OCI-LY3 (cell line): Measurements from ENCODE around the gene SLC1A5.
"Not testable (repeated sequence)": the region's sequence is repeated elsewhere in the genome, so short reads cannot be mapped to it uniquely, and the experiment has no call there.

Source experiments
- H2AFZ ChIP-seq: fragments of 200-600, 300-600 bp; shearing (Covaris generic); 2 replicates; pipeline ENCODE4 v1.6.0; 2014; ENCODE audit warnings: antibody characterized with exemption, low read depth, low read length
- H3K27ac ChIP-seq: fragments of 200-600, 300-600 bp; sonication (generic); 2 replicates; pipeline ENCODE4 v1.5.1; 2014; ENCODE audit warnings: mild to moderate bottlenecking, low read length, moderate library complexity, mixed read lengths
- H3K27me3 ChIP-seq: fragments of 200-600, 300-600 bp; sonication (generic); 2 replicates; pipeline ENCODE4 v1.6.1; 2014; ENCODE audit warnings: low read depth, low read length, mixed read lengths
- H3K36me3 ChIP-seq: fragments of 200-600, 300-600 bp; sonication (generic); replicated peaks from 2 replicates; pipeline ENCODE3; 2014; ENCODE audit warnings: low read depth, low read length, mixed read lengths
- H3K4me1 ChIP-seq: fragments of 300-600, 200-600 bp; sonication (generic); 2 replicates; pipeline ENCODE4 v1.6.1; 2014; ENCODE audit warnings: low read length, mixed read lengths
- H3K4me2 ChIP-seq: fragments of 200-600, 300-600 bp; sonication (generic); 2 replicates; pipeline ENCODE4 v1.6.1; 2014; ENCODE audit warnings: low read length, mixed read lengths
- H3K4me3 ChIP-seq: fragments of 300-600, 200-600 bp; sonication (generic); 2 replicates; pipeline ENCODE4 v1.5.1; 2014; ENCODE audit warnings: antibody characterized with exemption, mild to moderate bottlenecking, low read length, moderate library complexity
- H3K79me2 ChIP-seq: fragments of 300-600, 200-600 bp; shearing (Covaris generic); 2 replicates; pipeline ENCODE4 v1.6.1; 2014; ENCODE audit warnings: mild to moderate bottlenecking, low read length, mixed read lengths
- H3K9ac ChIP-seq: fragments of 300-600, 200-600 bp; shearing (Covaris generic); 2 replicates; pipeline ENCODE4 v1.6.0; 2014; ENCODE audit warnings: mild to moderate bottlenecking, low read length, moderate library complexity
- H3K9me3 ChIP-seq: fragments of 200-600, 300-600 bp; shearing (Covaris generic); 2 replicates; pipeline ENCODE4 v1.6.1; 2014; ENCODE audit warnings: low read length, mixed read lengths; ENCODE audit not compliant: insufficient read depth
- H4K20me1 ChIP-seq: fragments of 200-600, 300-600 bp; sonication (generic); 2 replicates; pipeline ENCODE4 v1.6.1; 2016; ENCODE audit warnings: low read length, mixed read lengths; ENCODE audit not compliant: insufficient read depth
- EZH2phosphoT487 ChIP-seq: fragments of 200-600 bp; shearing (Covaris generic); IDR thresholded peaks from 2 replicates; pipeline ENCODE4 v1.6.1; 2018; ENCODE audit warnings: antibody characterized with exemption, mixed run types, low read depth
- TF ChIP-seq, protein P1 (sequence below): fragments of 200-600, 300-600 bp; sonication (generic); IDR thresholded peaks from 2 replicates; pipeline ENCODE4 v1.5.1; 2014; ENCODE audit warnings: antibody characterized with exemption, low read length, low read depth

SLC1A5 gene

DNA sequence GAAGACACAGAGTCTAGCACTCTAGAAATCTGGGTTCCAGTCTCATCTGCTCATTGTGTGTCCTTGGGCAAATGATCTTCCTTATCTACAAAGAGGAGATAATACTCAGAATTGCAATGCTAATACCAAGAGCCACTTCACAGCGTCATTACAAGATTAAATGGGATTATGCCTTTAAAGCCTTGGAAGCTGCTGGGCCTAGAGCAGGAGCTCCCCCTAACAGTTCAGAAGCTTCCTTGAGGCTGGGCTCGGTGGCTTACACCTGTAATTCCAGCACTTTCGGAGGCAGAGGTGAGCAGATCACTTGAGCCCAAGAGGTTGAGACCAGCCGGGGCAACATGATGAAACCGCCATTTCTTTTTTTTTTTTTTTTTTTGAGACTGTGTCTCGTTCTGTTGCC, 34.7 kb upstream of the SLC1A5 start:
- H3K4me1 ChIP-seq, result peaks cover 35% of the 10 kb centered on the region
- TF ChIP-seq, protein P1, sequence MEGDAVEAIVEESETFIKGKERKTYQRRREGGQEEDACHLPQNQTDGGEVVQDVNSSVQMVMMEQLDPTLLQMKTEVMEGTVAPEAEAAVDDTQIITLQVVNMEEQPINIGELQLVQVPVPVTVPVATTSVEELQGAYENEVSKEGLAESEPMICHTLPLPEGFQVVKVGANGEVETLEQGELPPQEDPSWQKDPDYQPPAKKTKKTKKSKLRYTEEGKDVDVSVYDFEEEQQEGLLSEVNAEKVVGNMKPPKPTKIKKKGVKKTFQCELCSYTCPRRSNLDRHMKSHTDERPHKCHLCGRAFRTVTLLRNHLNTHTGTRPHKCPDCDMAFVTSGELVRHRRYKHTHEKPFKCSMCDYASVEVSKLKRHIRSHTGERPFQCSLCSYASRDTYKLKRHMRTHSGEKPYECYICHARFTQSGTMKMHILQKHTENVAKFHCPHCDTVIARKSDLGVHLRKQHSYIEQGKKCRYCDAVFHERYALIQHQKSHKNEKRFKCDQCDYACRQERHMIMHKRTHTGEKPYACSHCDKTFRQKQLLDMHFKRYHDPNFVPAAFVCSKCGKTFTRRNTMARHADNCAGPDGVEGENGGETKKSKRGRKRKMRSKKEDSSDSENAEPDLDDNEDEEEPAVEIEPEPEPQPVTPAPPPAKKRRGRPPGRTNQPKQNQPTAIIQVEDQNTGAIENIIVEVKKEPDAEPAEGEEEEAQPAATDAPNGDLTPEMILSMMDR, result no peak
- no peak for TF ChIP-seq EZH2phosphoT487

DNA sequence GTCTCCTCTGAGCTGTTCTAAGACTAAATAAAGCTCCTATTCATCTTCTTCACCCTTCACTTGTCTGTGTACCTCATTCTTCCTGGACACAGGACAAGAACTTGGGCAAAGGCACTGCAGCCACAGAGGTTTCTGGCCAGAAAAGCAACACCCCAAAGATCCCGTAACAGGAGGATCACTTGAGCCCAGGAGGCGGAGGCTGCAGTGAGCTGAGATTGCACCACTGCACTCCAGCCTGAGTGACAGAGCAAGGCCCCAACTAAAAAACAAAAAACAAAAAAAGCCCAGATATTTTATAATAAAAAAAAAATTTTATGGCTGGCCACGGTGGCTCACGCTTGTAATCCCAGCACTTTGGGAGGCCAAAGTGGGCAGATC, 34.0 kb upstream of the SLC1A5 start:
- H2AFZ ChIP-seq, result peak overlapping the region; percentile 70; the same call in 1 of the 2 replicates
- H3K27me3 ChIP-seq, H3K36me3 ChIP-seq, H4K20me1 ChIP-seq, H3K9ac ChIP-seq, H3K4me3 ChIP-seq, H3K79me2 ChIP-seq: not testable (repeated sequence)
- peaks cover 10% of the 10 kb centered on the region; the same call in 1 of the 2 replicates for H3K9me3 ChIP-seq
- H3K4me1 ChIP-seq, result peaks cover 35% of the 10 kb centered on the region
- H3K4me2 ChIP-seq, result peak overlapping the region; percentile 71; the same call in 1 of the 2 replicates
- H3K27ac ChIP-seq, result peak overlapping the region; percentile 53; the same call in 1 of the 2 replicates

More for the DNA sequence above, 34.7 kb upstream of the SLC1A5 start:
- H3K4me3 ChIP-seq, result no peak overlapping the region
- no peaks in the 10 kb centered on the region for H3K79me2 ChIP-seq
- H3K9ac ChIP-seq, result no peak overlapping the region
- H4K20me1 ChIP-seq, result no peaks in the 10 kb centered on the region
- no peak overlapping the region for H2AFZ ChIP-seq
- H3K27ac ChIP-seq, result no peak overlapping the region
- no peaks in the 10 kb centered on the region for H3K36me3 ChIP-seq
- H3K27me3 ChIP-seq, result no peaks in the 10 kb centered on the region
- H3K9me3 ChIP-seq, result peaks cover 10% of the 10 kb centered on the region; the same call in 1 of the 2 replicates
- H3K4me2 ChIP-seq, result no peak overlapping the region

DNA sequence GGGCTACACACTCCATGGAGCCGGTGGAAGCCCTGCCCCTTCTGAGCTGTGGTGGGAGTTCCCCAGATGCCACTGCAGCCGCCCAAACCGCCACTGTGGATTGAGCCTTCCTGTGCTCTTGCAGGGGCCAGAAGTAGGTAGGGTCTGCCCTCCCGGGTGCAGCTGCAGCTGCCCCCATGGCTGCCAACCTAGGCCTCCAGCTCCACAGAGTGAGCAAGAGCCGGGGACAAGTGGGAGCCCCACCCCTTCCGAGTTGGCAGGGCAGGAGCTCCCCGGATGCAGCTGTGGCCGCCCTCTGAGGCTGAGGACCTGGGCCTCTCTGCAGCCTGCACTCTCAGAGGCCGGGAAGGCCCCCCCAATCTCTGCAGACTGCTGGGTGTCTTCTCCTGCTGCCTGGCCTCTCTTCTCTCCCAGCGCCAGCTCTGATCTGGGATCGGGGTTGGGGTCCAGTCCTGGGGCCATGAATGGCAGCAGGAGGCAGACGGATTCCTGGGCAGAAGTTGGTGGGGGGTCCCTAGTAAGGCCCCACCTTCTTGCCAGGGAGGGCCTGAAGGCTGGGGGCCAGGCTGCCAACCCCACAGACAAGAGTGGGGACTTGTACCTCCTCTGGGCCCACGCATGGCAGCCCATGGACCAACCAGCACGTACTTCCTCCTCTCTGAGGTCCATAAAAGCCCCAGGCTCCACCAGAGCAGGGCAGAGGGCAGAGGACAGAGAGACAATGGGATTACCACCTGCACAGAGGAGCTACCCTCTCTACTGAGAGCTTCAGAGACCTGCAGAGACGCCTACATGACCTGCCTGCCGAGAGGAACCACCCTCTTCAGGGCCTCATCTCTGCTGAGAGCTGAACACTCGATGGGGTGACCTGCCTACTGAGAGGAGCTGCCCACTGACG, 33.4 kb upstream of the SLC1A5 start:
- Histone ChIP-seq H3K27ac (peak overlapping the region; percentile 53), H3K4me3 (peak overlapping the region; percentile 55), H3K4me2 (peak overlapping the region; percentile 71), H3K79me2 (no peaks in the 10 kb centered on the region), H3K9ac (peak overlapping the region; percentile 40; the same call in 1 of the 2 replicates), H3K27me3 (no peaks in the 10 kb centered on the region), H3K4me1 (peaks cover 35% of the 10 kb centered on the region), H3K9me3 (peaks cover 10% of the 10 kb centered on the region; the same call in 1 of the 2 replicates), H2AFZ (peak overlapping the region; percentile 70), H3K36me3 (no peaks in the 10 kb centered on the region), H4K20me1 (no peaks in the 10 kb centered on the region)
- TF ChIP-seq, protein P1, result no peak
- TF ChIP-seq EZH2phosphoT487, result no peak

DNA sequence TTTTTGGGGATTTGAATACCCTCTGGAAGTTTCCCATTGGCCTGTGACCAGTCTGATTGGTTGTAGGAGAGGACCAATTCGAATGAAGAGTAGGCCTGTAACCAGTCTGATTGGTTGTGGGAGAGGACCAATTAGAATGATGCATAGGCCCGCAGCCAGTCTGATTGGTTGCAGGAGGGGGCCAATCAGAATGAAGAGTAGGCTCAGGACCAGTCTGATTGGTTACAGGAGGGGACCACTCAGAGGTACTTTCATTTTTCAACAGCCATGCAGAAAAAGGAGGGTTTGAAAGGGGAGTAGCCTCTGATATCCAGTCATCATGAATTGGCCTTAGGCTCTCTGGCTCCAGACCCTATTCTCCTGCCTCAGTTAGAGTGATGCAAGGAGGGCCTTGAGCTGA, 30.4 kb upstream of the SLC1A5 start:
- Histone ChIP-seq H3K4me1 (peaks cover 20% of the 10 kb centered on the region), H3K4me3 (no peak overlapping the region), H4K20me1 (no peaks in the 10 kb centered on the region), H3K36me3 (no peaks in the 10 kb centered on the region), H3K27me3 (no peaks in the 10 kb centered on the region), H2AFZ (no peak overlapping the region), H3K9me3 (peaks cover 3% of the 10 kb centered on the region; the same call in 1 of the 2 replicates), H3K4me2 (no peak overlapping the region), H3K9ac (no peak overlapping the region), H3K79me2 (no peaks in the 10 kb centered on the region), H3K27ac (no peak overlapping the region)
- TF ChIP-seq, protein P1, result no peak
- TF ChIP-seq EZH2phosphoT487, result no peak
